Measurements from ENCODE around the gene PNN. TPM values are rescaled to one million over a fixed set of nuclear protein-coding genes. Genes with fewer than 3 reads are reported as not detected.
"Not testable (repeated sequence)": the region's sequence is repeated elsewhere in the genome, so short reads cannot be mapped to it uniquely, and the experiment has no call there.

PNN gene
- total RNA-seq, 2 experiments from 2014 or later, result 75.0 to 75.3 TPM

DNA sequence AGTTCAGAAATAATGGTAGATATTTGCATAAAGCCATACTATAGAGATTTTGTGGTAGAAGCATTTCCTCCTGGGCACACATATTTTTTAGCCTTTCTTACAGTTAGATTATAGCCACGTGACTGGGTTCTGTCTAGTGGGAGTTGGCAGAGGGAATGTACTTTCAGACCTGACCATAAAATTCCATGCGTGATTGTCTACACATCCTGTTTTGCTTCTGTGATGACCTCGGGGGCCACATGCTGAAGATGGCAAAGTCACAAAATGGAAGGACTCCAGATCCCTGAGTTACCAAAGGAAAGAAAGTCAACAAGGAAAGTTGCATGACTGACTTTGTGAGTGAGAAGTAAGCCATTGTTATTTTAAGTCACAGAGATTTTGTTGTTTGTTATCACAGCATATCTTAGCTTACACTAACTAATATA is 44.0 kb downstream of the PNN start:
- CTCF ChIA-PET, result no interaction called here
- Mint-ChIP-seq H3K27ac (no peak overlapping the region), H3K9me3 (peaks cover 4% of the 10 kb centered on the region), H3K36me3 (ENCODE audit: low read depth) (no peaks in the 10 kb centered on the region), H3K4me3 (no peak overlapping the region), H3K4me1 (peaks cover 22% of the 10 kb centered on the region), H3K27me3 (no peaks in the 10 kb centered on the region)
- POLR2A ChIA-PET, result interaction anchor here (1.0 kb wide), 1 partner anchor 49 kb away, joined by 3 read pairs; the partner anchor contains the start of gene TRAPPC6B
- no peak for DNase-seq

DNA sequence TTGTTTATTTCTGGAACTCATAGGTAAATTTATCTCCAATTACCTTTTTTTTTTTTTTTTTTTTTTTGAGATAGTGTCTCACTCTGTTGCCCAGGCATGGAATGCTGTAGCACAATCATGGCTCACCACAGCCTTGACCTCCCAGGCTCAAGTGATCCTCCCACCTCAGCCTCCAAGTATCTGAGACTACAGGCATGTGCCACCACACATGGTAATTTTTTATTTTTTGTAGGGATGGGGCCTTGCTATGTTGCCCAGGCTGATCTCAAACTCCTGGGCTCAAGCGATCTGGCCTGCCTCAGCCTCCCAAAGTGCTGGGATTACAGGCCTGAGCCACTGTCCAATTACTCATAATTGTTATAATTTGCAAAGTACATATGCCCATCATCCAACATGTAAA is 45.4 kb downstream of the PNN start:
- H3K4me1 Mint-ChIP-seq, result peaks cover 24% of the 10 kb centered on the region
- DNase-seq; H3K4me3 Mint-ChIP-seq; H3K36me3 Mint-ChIP-seq (ENCODE audit: low read depth); H3K9me3 Mint-ChIP-seq; H3K27me3 Mint-ChIP-seq; H3K27ac Mint-ChIP-seq: not testable (repeated sequence)
- CTCF ChIA-PET, result interaction anchor here (2.2 kb wide), 1 partner anchor 11 kb away, joined by 8 read pairs; no protein-coding TSS in a partner anchor
- POLR2A ChIA-PET, result interaction anchor here (1.4 kb wide), 1 partner anchor 9 kb away, joined by 3 read pairs; no protein-coding TSS in a partner anchor

DNA sequence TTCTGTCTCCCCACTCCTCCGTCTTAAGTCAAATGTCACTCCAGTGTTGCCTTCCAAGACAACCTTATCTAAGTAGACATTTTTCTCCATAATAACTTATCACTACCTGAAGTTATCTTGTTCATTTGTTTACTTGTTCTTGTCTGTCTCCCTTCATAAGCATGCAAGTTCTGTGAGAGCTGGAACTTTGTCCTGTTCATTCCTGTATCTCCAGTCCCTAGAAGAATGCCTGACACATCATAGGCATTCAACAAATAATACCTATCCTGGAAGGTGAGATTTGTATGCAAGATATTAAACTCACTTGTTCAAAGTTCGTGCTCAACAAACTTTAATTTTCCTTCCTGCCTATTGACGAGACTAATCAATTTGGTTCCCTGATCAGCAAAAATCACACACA is 53.0 kb downstream of the PNN start:
- Mint-ChIP-seq H3K27me3 (no peaks in the 10 kb centered on the region), H3K9me3 (no peaks in the 10 kb centered on the region), H3K36me3 (ENCODE audit: low read depth) (no peaks in the 10 kb centered on the region), H3K27ac (peak overlapping the region; percentile 96), H3K4me3 (no peak overlapping the region), H3K4me1 (peaks cover 48% of the 10 kb centered on the region)
- DNase-seq, result no peak
- ChIA-PET POLR2A (interaction anchor here (1.5 to 5.5 kb wide), 6 partner anchors 39 to 203 kb away, joined by 4 to 75 read pairs (median 33); partner anchors contain the start of genes FBXO33, PNN, SEC23A and TRAPPC6B), CTCF (interaction anchor here (5.1 kb wide), 1 partner anchor 203 kb away, joined by 45 read pairs; the partner anchor contains the start of gene FBXO33)

DNA sequence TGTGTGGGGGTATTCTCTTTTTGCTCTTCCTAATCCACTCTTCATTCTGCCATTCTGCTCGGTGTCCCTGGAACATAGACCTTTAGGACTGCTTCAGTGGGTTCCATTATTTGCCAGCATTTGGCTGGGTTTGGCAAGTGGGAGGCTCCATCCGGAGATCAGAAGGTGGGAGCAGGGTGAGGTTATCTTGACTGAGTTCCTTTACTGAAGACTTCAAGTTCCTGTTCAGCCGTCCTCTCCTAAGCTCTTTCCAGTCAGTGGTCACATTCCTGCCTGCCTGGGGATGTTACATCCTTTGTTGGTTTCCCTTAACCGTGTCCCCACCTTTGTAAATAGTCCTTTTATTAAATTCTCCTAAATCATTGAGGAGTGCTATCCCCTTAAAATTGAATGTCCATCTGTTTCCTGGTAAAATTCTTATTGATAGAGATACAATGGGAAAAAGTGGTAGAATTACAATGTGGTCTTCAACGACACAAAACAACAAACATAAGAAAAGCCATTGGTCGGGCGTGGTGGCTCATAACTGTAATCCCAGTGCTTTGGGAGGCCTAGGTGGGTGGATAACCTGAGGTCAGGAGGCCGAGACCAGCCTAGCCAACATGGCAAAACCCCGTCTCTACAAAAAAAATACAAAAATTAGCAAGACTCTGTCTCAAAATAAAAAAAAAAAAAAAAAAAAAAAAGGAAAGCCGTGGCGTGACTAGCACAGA is 53.6 kb downstream of the PNN start:
- no peaks in the 10 kb centered on the region for H3K36me3 Mint-ChIP-seq (ENCODE audit: low read depth)
- no peaks in the 10 kb centered on the region for H3K27me3 Mint-ChIP-seq
- H3K4me1 Mint-ChIP-seq, result peaks cover 52% of the 10 kb centered on the region
- CTCF ChIA-PET, result interaction anchor here (0.7 to 5.1 kb wide), 6 partner anchors 21 to 203 kb away, joined by 3 to 48 read pairs (median 6); partner anchors contain the start of genes FBXO33 and TRAPPC6B
- H3K27ac Mint-ChIP-seq, result peak overlapping the region; percentile 96
- H3K4me3 Mint-ChIP-seq, result peak overlapping the region; percentile 53
- DNase-seq, result peak; percentile 19
- POLR2A ChIA-PET, result interaction anchor here (0.7 to 5.5 kb wide), 22 partner anchors 7 to 221 kb away, joined by 3 to 75 read pairs (median 4); partner anchors contain the start of genes FBXO33, GEMIN2, PNN and SEC23A
- no peaks in the 10 kb centered on the region for H3K9me3 Mint-ChIP-seq

DNA sequence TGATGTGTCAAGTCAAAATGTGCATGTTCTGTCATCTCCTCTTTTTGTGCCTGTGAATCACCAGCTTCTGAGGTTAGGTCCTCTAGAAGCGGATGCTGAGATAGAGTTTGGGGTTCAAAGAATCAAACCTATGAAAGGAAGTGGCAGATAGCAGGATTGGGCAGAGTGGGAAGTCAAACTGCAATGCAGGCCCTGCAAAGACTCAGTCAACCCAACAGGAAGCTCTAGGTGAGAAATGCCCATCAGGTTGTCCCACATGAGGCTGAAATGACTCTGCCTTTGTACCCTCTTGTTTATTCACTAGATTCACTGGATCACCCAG is 54.1 kb downstream of the PNN start:
- POLR2A ChIA-PET, result interaction anchor here (0.7 to 5.5 kb wide), 24 partner anchors 8 to 220 kb away, joined by 3 to 75 read pairs (median 4); partner anchors contain the start of genes FBXO33, GEMIN2, PNN and SEC23A
- CTCF ChIA-PET, result interaction anchor here (0.6 to 5.1 kb wide), 8 partner anchors 21 to 202 kb away, joined by 3 to 48 read pairs (median 5); partner anchors contain the start of genes FBXO33 and TRAPPC6B
- Mint-ChIP-seq H3K36me3 (ENCODE audit: low read depth) (no peaks in the 10 kb centered on the region), H3K27me3 (no peaks in the 10 kb centered on the region), H3K4me1 (peaks cover 57% of the 10 kb centered on the region), H3K4me3 (peak overlapping the region; percentile 53), H3K9me3 (no peaks in the 10 kb centered on the region), H3K27ac (peak overlapping the region; percentile 96)
- peak; percentile 83 for DNase-seq

DNA sequence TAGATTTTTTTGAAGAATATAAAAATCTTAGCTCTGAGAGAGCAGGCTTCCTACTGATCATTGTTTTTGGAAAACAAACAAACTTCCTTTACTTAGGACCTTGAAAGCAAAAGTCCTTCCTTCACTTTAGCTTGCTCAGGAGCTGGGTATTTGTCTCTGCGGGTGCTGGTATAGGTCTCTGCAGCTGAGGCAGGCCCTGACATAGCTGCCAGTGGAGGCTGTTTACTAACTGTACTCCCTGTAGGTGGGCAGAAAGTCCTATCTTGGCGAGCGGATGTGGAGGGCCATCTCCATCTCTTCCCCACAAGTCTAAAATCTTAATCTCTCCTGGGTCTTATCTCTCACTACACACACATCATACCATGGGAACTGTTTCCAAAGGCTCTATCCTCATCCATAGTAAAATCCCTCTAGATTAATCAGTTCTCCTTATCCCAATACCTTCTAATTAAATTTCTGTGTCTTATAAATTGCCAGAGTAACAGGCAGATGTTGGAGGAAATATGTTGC is 54.6 kb downstream of the PNN start:
- H3K4me3 Mint-ChIP-seq, result no peak overlapping the region
- peak overlapping the region; percentile 96 for H3K27ac Mint-ChIP-seq
- CTCF ChIA-PET, result interaction anchor here (0.6 to 5.1 kb wide), 8 partner anchors 22 to 202 kb away, joined by 3 to 48 read pairs (median 5); partner anchors contain the start of genes FBXO33 and TRAPPC6B
- H3K36me3 Mint-ChIP-seq (ENCODE audit: low read depth), result no peaks in the 10 kb centered on the region
- POLR2A ChIA-PET, result interaction anchor here (0.7 to 5.5 kb wide), 24 partner anchors 8 to 220 kb away, joined by 3 to 75 read pairs (median 4); partner anchors contain the start of genes FBXO33, GEMIN2, PNN and SEC23A
- H3K9me3 Mint-ChIP-seq, result no peaks in the 10 kb centered on the region
- H3K4me1 Mint-ChIP-seq, result peaks cover 57% of the 10 kb centered on the region
- DNase-seq, result peak; percentile 29
- no peaks in the 10 kb centered on the region for H3K27me3 Mint-ChIP-seq

DNA sequence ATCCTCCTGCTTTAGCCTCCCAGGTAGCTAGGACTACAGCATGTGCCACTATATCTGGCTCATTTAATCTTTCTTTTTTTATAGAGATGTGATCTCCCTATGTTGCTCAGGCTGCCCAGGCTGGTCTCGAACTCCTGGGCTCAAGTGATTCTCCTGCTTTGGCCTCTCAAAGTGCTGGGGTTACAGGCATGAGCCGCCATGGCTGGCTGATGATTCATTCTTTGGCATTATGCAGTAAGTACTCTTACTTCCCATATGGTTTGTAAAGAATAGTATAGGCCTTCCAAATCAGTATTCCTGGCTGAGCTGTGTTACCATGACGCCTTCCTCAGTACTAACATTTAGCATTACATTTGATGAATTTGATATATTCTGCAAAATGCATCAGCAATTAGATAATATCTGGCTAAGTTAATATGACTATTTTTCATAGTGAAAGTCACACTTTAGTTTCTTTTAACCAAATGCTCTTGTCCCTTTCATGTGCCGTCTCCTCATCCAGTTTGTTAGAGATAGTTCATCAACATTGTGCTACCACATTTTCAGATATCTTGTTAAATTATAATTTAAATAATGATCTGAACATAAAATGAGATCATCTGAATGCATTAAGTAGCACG is 55.5 kb downstream of the PNN start:
- H3K9me3 Mint-ChIP-seq, result no peaks in the 10 kb centered on the region
- H3K27me3 Mint-ChIP-seq, result no peaks in the 10 kb centered on the region
- ChIA-PET CTCF (interaction anchor here (0.7 to 5.1 kb wide), 11 partner anchors 37 to 237 kb away, joined by 3 to 48 read pairs (median 5); partner anchors contain the start of genes FBXO33, GEMIN2, PNN and TRAPPC6B), POLR2A (interaction anchor here (1.3 to 5.5 kb wide), 7 partner anchors 28 to 201 kb away, joined by 3 to 75 read pairs (median 17); partner anchors contain the start of genes FBXO33, PNN, SEC23A and TRAPPC6B)
- peaks cover 55% of the 10 kb centered on the region for H3K4me1 Mint-ChIP-seq
- H3K4me3 Mint-ChIP-seq, result no peak overlapping the region
- H3K27ac Mint-ChIP-seq, result peak overlapping the region; percentile 87
- no peaks in the 10 kb centered on the region for H3K36me3 Mint-ChIP-seq (ENCODE audit: low read depth)
- DNase-seq, result peak; percentile 19

DNA sequence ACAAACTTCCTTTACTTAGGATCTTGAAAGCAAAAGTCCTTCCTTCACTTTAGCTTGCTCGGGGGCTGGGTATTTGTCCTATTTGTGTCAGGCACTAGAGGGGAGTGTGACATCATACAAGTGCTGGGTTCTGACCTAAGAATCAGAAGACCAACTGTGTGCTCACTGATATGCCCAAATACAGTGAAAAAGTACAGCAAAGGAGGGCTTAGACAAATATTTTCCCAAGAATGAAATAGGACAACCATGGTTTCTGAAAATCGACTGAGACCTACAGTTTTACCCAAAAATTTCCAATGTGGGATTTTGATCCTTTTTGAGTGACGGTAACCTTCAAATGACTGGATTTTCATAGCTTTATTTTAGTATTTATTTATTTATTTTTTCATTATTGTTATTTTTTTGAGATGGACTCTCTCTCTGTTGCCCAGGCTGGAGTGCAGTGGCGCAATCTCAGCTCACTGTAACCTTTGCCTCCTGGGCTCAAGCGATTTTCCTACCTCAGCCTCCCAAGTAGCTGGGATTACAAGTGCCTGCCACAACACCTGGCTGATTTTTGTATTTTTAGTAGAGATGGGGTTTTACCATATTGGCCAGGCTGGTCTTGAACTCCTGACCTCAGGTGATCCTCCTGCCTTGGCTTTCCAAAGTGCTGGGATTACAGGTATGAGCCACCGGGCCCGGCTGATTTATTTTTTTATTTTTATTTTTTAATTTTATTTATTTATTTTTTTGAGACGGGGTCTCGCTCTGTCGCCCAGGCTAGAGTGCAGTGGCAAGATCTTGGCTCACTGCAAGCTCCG is 56.9 kb downstream of the PNN start:
- ChIA-PET POLR2A (interaction anchor here (1.0 to 5.5 kb wide), 8 partner anchors 35 to 200 kb away, joined by 3 to 75 read pairs (median 11); partner anchors contain the start of genes FBXO33, GEMIN2, PNN and TRAPPC6B), CTCF (interaction anchor here (0.5 to 5.1 kb wide), 26 partner anchors 8 to 257 kb away, joined by 3 to 48 read pairs (median 3); partner anchors contain the start of genes FBXO33, GEMIN2 and TRAPPC6B)
- H3K4me3 Mint-ChIP-seq; H3K27me3 Mint-ChIP-seq; H3K36me3 Mint-ChIP-seq (ENCODE audit: low read depth); H3K9me3 Mint-ChIP-seq: not testable (repeated sequence)
- Mint-ChIP-seq H3K4me1 (peaks cover 59% of the 10 kb centered on the region), H3K27ac (peak overlapping the region; percentile 77)
- DNase-seq, result peak; percentile 57

Other genes starting within 250 kb of the PNN start
- 10 to 100 TPM; 59.7 to 69.0 TPM for gene SEC23A, start 72.0 kb upstream of the PNN start, total RNA-seq
- gene GEMIN2, start 60.9 kb upstream of the PNN start, total RNA-seq, result 10 to 100 TPM; 18.3 to 22.4 TPM
- 10 to 100 TPM; 31.9 to 37.3 TPM for gene TRAPPC6B, start 4.9 kb upstream of the PNN start, total RNA-seq
- 10 to 100 TPM; 30.8 to 33.0 TPM for gene MIA2, start 58.7 kb downstream of the PNN start, total RNA-seq